Astrocyte of the hippocampus (primary cell): ENCODE data around the gene CYP20A1.
"Not testable (repeated sequence)": the region's sequence is repeated elsewhere in the genome, so short reads cannot be mapped to it uniquely, and the experiment has no call there.

ENCODE experiments used
- DNase-seq: peaks from one replicate; pipeline ENCODE4 v3.0.0; 2011; ENCODE audit warnings: low read depth, low spot score

The CYP20A1 gene, protein sequence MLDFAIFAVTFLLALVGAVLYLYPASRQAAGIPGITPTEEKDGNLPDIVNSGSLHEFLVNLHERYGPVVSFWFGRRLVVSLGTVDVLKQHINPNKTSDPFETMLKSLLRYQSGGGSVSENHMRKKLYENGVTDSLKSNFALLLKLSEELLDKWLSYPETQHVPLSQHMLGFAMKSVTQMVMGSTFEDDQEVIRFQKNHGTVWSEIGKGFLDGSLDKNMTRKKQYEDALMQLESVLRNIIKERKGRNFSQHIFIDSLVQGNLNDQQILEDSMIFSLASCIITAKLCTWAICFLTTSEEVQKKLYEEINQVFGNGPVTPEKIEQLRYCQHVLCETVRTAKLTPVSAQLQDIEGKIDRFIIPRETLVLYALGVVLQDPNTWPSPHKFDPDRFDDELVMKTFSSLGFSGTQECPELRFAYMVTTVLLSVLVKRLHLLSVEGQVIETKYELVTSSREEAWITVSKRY

DNA sequence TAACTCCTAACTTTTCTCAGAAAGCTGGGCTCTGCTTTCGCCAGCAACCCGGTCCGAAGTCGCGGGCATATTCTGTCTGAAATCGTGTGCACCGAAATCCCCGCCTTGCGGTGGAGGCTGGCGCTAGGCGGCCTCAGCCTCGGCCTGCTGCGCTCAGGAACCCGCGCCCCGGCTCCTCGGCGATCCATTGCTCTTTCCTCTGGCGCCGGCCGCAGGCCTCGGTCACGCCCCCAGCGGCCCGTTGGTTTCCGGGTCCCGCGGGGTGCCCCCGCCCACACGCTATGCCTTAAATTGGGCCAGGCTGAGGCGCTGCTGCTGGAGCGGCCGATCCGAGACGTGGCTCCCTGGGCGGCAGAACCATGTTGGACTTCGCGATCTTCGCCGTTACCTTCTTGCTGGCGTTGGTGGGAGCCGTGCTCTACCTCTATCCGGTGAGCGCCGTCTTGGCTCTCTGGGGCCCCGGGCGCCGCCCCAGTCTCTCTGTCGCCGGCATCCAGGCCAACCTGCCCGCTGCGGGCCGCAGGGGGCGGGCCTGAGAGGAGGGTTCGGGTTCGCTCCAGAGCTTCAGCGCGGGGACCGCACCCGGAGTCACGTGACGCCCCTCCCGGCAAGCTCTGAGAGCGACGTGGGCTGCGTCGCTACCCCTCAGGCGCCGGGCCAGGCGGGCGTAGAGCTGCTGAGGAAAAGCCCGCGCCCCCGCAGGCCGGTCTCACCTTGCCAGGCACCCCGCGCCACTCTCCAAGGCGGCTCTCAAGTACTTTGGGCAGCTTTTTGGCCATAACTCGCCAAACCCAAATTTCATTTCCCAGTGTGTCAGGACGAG, at the start of gene CYP20A1:
TSS of gene CYP20A1 (plus strand) at position 315 of the 823 bp plus-strand sequence. CDS start at position 360, 45 bp downstream.
- DNase-seq: peak; percentile 99

DNA sequence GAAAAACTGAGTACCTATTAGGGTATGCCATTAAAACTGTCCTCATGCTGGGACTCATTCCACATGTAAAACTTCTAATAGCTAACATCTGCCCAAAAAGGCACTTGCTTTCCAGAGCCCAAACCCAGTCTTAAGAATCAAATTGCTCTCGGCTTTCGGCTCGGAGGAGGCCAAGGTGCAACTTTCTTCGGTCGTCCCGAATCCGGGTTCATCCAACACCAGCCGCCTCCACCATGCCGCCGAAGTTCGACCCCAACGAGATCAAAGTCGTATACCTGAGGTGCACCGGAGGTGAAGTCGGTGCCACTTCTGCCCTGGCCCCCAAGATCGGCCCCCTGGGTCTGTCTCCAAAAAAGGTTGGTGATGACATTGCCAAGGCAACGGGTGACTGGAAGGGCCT, 48.3 kb upstream of the CYP20A1 start:
- not testable (repeated sequence) for DNase-seq

DNA sequence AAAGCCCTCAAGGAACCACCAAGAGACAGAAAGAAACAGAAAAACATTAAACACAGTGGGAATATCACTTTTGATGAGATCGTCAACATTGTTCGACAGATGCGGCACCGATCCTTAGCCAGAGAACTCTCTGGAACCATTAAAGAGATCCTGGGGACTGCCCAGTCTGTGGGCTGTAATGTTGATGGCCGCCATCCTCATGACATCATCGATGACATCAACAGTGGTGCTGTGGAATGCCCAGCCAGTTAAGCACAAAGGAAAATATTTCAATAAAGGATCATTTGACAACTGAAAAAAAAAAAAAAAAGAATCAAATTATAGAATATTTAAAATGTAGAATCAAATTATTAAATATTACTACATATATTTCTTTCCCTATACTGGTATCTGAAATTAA, 47.8 kb upstream of the CYP20A1 start:
- DNase-seq: not testable (repeated sequence)

DNA sequence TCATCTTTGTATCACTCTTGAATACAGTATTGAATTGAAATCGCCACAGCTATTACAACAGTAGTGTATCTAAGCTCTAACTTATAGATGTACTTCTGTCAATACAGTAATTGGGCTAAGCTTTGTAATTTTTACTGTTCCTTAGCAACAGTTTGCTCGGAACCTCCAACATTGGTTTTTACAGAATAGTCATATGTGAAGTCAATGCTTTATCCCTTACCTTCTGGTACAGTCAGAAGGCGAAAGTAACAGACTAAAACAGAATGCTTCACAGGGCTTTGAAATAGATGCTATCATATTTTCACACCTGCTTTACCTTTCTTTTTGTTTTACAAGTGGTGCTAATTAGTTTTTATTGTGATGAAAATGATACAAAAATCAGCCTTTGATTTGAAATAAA, 46.9 kb upstream of the CYP20A1 start:
- DNase-seq: no peak

DNA sequence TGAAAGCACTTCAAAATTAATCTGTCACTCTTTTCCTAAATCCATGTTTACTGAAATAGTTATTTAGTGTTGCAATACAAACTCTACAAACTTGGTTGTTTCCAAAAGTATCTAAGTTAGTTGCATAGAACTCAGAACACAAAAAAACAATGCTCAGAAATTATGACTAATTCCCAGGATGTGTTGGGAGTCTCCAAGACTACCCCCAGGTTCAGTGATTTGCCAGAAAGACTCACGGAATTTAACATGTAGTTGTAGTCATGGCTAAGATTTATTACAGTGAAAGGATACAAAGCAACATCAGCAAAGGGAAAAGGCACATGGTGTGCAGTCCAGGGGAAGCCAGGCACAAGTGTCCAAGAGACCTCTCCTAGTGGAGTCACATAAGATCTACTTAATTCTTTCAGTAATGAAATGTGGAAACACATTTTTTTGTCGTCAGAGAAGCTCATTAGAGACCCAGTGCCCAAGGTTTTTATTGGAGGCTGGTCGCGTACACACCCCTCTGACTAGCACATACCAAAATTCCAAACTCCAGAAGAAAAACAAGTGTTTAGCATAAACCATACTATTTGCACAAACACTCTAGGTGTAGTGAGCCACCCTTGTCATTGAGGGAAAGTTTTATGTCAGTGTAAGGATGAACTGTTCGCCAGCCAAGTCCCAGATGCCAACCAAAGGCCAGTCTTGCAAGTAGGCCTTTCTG, 43.3 kb upstream of the CYP20A1 start:
- DNase-seq: peak; percentile 24

DNA sequence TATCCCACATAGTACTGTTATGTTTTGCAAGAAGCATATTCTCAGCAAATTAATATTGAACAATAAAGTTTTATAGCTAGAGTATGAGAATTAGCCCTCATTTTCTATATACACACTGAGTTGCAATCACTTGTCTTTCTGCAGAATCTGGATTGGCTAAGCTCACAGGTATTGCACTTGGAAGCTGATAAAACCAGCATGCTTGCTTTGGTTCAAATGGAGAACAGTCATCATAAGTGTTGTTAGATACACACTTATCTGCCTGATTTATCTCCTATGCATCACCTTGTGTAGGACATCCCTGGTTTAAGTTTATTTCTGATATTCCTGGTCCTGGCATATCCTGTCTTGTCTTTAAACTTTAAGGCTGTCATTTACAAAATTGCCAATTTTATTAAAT, 38.0 kb upstream of the CYP20A1 start:
- DNase-seq: no peak

DNA sequence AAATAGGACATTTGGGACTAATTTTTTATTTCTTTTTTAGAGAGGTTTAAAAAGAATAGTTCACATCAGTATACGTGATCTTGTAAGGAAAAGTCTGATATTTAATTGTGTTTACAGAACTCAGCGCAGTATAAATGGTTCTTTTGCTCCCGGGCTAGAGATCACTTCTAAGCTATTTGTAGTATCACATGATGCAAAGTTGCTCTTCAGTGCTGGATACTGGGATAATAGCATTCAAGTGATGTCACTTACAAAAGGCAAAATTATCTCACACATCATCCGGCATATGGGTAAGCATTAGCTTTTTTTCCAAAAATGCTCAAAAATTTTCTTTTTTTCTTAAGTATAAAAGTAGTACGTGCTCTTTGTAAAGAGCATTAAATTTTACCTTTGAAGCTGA, 37.4 kb upstream of the CYP20A1 start:
- DNase-seq: no peak

DNA sequence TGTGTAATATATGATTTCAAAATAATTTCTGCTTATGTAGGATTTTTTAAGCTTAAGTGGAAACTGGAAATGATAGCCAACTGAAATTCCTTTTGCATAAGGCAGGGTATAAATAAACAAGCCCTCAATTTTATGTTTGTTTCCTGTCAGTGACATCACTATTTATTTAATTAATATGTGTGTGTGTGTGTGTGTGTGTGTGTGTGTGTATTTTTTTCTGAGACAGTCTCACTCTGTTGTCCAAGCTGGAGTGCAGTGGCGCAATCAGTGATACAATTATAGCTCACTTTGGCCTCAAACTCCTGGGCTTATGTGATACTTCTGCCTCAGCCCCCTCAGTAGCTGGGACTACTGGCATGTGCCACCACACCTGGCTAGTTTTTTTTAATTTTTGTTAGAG, 29.3 kb upstream of the CYP20A1 start:
- no peak for DNase-seq

DNA sequence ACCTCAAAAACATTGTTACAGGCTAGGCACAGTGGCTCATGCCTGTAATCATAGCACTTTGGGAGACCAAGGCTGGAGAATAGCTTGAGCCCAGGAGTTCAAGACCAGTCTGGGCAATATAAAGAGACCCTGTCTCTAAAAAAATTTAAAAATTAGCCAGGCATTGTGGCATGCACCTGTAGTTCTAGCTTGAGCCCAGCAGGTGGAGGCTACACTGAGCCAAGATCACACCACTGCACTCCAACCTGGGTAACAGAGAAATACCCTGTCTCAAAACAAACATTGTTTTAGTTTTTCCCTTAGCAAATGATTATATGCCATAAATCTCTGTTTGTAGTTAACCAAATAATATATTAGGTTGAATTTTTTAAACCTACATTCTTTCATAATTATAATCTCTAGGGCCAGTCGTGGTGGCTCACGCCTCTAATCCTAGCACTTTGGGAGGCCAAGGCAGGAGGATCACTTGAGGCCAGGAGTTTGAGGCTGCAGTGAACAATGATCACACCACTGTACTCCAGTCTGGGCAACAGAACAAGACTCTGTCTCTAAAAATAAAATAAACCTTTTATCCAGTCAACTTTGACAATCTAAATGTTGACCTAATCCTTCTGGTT, 13.3 kb upstream of the CYP20A1 start:
- peak; percentile 46 for DNase-seq

DNA sequence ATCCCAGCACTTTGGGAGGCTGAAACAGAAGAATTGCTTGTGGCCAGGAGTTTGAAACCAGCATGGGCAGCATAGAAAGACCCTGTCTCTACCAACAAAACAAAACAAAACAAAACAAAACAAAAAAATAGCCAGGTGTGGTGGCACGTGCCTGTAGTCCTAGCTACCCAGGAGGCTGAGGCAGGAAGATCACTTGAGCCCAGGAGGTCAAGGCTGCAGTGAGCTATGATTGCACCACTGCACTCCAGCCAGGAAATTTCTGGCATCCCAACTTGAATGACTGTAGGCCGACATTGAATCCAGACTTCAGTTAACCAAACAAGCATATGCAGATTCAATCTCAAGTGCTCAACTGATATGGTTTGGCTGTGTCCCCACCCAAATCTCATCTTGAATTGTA, 9.1 kb upstream of the CYP20A1 start:
- DNase-seq: not testable (repeated sequence)

DNA sequence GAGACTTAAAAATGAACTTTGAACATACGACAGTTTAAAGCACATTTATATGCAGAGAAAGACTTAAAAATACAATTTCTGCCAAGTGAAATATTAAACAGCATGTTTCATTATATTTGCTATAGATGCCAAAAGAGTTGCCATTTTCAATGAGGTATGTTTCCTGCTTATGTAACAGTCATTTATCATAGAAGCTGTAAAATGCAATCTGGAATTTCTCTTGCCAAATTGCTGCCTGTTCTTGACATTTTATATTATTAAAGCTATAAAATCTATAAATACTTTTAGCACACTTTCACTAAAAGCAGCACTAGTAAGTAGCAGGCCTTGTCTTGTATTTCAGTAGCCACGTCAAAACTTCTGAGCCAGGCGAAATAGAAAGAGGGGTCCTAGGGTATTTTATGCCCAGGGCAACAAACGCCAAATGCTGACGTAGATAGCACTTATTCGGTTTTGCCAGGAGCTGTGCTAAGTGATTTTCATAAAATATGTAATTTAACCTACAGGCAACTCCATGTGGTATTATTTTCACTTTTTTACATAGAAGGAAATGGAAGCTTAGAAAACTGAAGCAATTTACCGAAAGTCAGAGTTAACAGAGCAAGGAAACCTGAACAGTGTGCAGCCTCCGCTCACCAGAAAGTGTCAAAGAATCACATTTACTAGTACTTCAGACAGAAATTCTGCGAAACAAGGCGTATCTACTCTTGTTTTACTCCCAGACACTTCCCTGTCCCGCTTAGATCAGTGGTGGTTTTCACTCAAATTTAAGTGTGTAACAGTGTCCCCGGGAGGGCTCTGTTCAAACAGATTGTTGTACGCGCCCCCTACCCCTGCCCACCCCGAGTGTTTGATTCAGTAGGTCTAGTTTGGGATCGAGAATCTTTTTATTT, 1.2 kb upstream of the CYP20A1 start:
- DNase-seq: no peak

DNA sequence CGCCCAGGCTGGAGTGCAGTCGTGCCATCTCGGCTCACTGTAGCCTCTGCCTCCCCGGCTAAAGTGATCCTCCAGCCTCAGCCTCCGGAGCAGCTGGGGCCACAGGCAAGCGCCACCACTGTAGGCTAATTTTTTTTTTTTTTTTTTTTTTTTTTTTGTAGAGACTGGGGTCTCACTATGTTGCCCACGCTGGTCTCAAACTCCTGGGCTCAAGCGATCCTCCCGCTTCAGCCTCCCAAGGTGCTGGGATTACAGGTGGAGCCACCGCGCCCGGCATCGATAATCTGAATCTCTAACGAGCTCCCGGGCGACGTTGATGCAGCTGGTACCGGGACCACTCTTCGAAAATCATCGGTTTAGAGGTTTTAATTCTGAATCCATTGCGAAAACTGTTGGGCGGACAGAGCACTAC, 520 bp upstream of the CYP20A1 start:
- DNase-seq: no peak

DNA sequence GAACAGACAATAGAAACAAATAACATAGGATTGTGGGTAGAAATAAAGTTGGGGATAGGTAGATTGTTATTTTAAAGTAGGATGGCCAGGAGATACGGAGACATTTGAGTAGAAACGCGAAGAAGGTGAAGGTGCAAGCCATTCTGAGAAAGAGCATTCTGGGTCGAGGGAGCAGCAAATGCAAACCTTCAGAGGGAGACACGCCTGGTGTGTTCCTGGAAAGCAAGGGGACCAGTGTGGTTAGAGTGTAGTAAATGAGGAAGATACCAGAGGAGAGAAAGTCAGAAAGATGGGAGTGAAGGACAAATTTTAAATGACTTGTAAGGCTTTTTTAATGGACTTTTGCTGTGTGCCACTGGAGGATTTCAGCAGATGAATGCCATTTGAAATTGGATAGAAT, 1.7 kb downstream of the CYP20A1 start:
- DNase-seq: no peak

DNA sequence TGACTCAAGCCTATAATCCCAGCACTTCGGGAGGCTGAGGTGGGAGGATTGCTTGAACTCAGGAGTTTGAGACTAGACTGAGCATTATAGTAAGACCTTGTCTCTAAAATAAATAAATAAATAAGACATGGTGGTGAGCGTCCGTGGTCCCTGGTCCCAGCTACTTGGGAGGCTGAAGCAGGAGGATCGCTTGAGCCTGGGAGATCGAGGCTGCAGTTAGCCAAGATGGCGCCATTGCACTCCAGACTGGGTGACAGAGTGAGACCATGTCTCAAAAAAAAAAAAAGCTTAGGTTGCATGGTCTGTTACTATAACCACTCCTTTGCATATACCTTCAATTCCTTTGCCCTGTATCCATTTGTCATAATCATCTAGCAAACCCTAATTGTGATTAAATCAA, 3.7 kb downstream of the CYP20A1 start:
- no peak for DNase-seq

DNA sequence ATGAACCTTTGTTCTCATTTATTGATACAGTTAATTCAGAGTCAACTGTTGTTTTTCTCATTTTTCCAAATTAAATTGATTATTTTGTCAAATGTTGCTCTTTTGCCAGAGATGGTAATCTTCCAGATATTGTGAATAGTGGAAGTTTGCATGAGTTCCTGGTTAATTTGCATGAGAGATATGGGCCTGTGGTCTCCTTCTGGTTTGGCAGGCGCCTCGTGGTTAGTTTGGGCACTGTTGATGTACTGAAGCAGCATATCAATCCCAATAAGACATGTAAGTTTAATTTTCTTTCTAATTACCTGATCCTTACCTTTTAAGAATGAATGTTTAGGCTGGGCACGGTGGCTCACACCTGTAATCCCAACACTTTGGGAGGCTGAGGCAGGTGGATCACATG, 7.8 kb downstream of the CYP20A1 start:
- peak; percentile 67 for DNase-seq

DNA sequence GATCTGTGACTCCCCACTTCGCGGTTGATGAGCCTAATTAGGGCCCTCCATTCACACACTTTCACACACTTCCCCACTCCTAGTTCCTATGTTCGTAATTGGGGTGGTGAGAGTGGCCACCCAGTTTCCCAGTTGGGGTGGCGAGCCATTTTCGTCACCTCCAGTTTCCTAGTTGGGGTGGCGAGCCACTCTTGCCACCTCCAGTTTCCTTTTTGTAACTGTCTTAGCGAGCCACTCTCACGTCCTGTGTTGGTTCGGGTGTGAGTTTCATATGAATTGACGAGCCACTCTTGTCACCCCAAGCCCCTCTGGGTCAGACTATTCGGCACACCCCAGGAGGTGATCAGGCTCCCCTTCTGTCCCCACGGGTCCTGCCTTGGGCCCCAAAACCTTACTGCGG, 14.0 kb downstream of the CYP20A1 start:
- DNase-seq: no peak

DNA sequence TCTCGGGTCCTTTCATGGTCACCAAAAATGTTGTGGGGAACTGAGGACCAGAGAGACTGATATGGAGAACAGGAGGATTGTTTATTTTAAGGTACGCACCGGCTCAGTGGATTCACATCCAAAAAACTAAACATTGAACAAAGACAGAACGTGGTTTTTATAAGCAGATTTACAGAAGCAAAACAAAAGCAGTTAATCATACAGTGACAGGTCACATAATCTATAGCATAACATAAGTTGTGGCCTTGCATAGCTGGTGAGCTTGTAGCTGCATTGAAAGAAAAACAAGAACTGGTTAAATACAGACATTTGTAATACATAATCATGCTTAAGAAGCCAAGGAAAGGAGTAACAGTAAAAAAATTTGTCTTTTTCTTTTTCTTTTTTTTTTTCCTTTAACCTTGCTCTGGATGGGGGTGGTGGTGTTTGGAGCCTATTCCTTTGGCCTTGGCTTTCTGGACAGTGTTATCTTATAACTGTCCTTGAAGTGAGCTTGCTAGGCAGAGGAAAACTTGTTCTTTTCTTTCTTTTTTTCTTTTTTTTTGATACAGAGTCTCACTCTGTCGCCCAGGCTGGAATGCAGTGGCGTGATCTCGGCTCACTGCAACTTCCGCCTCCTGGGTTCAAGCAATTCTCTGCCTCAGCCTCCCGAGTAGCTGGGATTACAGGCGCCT, 14.7 kb downstream of the CYP20A1 start:
- DNase-seq: not testable (repeated sequence)

DNA sequence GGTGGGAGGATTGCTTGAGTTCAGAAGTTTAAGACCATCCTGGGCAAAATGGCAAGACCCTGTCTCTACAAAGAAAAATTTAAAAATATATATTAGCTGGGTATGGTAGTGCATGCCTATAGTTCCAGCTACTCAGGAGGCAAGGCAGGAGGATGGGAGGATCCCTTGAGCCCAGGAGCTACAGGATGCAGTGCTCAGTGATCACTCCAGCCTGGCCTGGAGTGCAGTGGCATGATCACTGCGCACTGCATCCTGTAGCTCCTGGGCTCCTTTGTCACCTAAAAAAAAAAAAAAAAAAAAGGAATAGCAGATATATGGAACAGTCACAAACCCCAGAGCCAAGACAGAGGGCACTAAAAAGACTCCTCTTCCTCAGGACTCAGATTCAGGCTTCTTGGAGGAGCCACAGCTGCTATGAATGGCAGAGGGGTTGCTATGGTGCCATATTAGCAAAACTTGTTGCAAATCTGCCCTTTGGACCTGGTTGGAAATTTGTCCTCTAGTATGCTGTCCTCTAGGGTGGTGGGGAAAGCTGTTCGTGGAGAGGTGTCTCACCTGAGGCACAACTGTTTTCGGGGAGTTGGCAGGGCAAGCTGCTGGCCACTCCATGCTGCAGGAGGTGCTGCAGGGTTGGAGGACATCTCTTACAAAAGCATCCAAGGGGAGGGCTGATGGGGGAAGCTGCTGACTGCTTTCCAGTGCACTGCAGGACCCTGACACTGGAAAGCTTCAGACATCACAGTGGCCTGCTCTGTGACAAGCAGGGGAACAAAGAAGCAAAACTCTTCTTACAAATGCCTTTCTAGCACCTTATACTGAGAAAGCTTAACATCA, 22.7 kb downstream of the CYP20A1 start:
- DNase-seq: no peak

DNA sequence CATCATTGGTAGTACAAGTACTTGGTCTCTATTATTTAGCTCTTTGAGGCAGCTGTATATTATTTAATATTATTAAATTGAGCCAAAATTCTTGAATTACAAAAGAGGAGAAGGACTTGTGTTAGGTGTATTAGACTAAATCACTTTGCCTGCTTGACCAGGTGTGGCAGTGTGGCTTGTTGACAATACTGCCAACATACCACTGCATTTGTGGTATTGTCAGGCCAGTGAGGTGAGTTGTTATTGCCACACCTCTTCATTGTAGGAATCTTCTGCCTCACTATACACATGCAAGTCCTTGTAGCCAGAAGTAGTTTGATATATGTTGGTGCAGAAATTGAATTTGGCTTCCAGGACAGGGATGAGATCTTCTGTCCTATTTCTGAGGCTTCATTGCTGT, 40.5 kb downstream of the CYP20A1 start:
- DNase-seq: no peak
